NCI-H345 (cell line): ENCODE results near the gene TRIM2.
A peak's percentile ranks its signal among the peaks of the same experiment; 100 is the strongest.

ENCODE experiments used
- DNase-seq: peaks from one replicate; lab custom pipeline; 2025; lab: John Stamatoyannopoulos, UW

TRIM2 gene

DNA sequence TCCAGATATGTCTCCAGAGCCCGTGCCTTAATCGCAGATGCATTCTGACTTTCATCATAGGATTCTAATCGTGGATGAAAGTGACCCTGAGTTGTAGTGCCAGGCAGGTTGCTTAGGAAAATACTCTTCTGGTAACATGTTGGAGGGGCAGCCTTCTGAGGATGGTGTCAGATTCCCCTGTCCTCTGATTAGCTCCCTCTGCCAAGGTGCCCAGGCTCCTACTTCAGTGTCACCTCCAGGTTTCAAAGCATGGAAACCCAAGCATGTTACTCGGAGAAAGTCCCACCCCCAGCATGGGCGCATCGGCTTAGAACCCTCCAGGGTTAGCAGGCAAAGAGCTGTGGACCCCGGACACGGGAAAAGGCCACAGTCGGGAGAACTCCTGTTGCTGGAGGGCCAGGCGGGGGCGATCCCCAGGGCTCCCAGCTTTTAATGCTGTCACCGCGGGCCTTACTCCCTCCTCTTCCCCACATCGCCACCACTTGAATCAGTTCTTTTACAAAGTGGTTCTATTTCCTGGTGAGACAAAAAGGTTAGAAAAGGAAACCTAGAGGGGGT, 44.5 kb downstream of the TRIM2 start:
- peak; percentile 50 for DNase-seq

DNA sequence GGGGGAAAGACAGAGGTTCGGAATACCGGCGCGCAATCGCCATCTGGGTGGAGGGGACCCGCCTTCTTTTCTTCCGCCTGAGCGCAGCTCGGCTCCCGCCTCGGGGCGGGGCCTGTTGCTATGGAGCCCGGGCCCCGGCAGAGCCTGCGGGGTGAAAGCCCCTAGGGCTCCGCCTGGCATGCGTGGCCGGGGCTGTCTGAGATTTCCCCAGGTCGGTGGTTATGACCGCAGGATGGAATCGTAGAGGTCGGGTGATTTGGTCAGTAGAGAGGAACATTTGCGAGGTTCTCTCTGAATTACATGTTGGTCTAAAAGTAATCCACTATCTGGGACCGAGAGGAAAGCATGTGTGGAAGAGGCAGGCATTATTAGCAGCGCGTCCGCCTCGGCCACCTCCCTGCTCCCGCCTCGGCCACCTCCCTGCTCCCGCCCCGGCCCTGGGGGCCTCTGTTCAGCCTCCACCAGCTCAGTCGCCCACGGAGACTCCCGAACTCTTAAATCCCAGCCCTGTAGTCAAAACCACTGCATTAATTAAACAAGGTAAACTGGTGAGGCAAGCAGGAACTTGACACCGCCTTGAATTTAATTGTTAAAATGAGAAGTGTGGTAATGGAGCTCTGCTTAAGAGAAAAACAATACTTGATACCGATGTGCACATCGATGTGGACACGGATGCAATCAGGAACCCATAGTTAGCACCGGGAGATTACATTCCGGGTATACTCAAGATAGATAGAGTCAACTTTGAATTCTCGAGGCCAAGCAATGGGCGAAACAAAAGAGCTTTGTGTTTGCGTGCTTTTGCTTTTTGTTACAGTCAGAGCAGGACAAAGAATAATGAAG, 45.2 kb downstream of the TRIM2 start:
- DNase-seq, result peak; percentile 88

DNA sequence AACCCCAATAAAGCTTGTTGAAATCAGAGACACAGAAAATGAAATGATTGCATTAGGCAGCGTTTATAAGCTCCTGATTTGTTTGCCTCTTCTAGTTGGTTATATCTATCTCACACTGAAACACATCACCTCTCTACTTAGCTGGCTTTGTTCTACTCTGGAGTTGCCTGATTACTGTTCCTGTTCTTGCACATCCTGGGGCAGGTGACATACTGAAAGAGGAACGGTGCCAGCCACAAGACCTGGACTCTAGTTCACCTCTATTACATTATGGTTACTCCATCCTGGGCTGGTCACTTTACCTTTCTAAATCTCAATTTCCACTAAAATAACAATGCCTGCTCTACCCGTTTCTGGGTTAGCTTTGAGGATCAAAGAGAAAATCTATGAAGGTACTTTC, 47.9 kb downstream of the TRIM2 start:
- DNase-seq, result no peak

DNA sequence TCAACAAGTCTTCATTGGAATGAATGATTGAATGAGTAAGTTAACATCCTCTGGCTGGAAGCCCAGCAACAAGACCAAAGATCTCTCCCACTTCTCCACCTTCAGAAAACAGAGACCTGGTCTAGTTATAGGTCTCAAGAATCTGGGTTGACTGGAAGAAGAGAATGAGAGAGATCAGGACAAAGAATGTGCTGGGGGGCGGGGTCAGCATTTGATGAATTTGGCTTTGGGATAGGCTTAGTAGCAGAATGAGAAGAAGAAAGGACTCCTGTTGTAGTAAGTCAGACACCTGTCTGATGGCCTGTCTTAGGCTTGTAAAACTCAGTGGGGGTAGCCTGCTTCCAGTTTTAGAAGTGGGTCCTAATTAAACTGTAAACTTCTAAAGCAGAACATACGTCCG, 51.0 kb downstream of the TRIM2 start:
- no peak for DNase-seq

DNA sequence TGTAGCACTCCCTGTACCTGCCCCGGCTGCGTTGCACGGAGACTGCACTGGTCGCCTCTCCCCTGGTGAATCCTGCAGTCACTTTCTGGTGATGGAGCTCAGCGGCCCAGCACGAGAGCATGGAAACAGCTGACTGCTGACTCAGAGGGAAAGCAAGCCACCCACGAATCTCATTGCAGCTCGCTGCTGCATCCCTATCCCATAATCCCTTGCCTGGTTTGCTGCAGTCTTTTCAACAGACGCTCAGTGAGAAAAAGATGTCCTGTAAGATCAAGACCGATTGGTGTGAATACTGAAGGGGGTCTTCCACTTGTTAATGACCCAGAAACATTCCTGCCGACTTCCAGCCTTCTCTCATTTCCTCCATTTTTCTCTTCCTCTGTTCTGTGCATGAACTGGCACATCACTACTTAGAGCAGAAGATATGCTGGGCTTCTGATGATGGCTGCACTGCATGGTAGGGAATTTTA, 52.9 kb downstream of the TRIM2 start:
- no peak for DNase-seq

DNA sequence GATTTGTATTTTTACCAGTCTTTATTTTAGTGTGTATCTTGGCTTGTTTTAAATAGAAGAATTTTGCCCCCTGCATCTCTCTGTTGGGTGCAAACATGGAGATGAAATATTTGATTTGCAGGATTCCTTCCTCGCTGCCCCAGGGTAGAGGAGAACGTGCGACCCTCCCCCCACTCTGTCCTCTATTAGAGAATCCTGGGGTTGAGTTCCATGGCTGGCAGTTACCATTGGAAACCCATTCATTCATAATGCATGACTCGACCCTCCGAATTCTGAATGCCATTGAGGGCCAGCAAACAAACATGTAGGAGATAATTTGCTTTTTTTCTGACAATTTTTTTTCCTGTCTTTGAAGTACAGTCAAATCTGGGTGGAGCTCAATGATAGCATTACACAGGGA, 53.7 kb downstream of the TRIM2 start:
- no peak for DNase-seq

DNA sequence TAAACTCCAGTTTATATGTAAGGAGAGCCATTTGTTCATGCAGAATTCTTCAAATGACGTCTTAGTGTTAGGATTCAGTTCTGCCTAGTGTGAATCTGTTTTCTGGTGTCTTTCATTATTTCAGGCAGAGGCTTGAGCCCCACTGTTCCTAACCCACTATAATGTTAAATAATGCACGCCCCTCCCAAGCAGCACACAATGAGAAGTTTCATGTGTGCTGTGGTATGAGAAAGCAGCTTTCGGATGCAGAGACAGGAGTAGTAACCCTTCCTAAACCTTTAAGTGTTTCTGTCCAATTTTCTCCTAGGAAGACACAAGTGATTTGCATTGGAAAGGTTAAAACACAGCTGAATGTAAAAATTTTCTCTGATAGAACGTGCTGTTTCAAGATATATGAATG, 54.5 kb downstream of the TRIM2 start:
- DNase-seq, result no peak

DNA sequence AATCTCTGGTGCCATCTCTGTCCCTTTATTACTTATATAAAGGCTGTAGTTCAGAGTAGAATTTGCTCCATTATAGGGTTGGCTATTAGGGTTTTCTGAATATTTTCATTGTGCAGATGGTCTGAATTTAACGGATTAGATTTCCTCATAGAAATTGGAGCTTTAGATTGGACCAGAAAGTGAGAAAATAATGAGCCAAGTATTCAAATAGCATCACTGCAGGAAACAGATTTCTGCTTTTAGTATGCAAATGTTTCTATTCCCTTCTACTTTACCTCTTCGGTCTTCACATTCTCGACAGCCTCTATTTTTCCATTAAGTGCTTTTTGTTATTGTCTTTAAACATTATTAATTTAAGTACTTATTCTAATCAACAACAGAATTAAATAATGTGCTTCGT, 55.4 kb downstream of the TRIM2 start:
- DNase-seq, result no peak

DNA sequence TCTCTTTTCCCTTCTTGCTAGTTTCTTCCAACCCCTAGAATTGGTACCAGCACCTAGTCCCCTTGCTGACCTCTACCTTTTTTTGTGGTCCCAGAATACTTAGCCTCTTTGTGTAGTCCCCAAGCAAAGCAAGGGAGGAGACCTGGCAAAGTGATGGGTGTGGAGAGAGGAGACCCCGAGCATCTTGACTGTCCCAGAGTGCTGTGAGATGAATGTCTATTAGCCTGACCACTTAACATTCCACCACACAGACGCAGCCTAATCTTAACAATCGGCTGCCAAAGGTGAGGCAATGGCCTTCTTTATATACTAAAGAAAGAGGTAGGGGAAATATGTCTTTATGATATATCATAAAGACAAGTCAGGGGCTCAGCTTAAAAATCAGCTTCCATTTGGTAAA, 55.9 kb downstream of the TRIM2 start:
- no peak for DNase-seq

DNA sequence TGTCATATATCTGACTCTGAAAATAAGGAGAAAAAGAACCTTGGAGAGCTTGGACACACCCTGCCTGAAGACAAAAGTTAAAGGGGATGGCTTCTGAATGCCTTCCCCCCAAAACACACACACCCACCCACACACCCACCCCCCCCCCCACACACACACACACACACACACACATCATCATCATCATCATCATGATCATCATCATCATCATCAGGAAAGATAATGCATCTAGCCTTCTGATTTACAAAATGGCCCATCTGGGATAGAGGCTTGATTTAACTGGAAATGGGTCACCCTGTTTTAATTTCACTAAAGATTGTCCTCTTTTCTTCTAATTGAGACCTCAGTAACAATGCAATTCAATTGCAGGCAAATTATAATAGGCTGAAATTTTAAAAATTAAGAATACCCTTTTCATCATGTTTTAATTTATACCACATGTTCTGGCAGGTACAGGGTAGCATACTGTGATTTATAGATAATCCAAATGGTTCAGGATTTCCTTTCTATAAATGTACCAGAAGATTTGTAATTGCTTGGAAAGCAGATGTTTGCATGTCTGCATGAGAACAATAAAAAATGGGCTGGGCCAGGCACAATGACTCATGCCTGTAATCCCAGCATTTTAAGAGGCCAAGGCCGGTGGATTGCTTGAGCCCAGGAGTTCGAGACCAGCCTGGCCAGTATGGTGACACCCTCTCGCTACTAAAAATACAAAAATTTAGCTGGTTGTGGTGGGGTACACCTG, 56.5 kb downstream of the TRIM2 start:
- DNase-seq, result no peak

DNA sequence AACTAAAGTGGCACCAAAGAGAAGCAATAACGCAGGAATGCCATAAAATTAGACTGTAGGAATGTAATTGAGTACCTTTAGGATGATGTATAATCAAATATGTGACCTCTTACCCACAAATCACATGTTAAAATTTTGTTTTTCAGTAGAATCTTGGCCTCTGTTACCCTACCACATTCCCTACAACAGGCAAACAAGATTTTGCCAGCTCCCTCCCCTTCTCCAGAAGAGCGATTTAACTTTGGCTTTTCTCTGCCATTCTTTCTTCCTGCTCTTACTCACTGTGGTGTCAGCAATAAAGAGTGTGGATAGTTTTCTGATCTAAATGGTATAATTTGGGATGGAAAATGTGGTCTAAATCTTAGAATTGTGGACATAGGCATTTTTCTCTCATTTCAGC, 57.2 kb downstream of the TRIM2 start:
- no peak for DNase-seq

DNA sequence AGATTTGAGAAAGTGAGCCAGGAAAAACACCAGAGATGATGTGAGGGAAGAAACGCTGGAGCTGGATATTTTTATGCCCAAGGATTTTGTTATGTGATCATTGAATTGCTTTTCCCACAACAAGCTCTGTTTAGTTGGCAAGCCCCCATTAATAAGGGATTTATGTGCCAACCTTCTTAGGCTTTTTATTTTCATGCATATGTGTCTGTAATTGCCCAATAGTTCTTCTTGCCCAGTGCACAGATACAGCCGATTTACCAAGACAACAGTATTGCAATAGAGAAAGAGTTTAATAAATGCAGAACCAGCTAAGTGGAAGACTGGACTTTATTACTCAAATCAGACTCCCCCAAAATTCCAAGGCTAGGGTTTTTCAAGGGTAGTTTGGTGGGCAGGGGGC, 57.7 kb downstream of the TRIM2 start:
- DNase-seq, result no peak

DNA sequence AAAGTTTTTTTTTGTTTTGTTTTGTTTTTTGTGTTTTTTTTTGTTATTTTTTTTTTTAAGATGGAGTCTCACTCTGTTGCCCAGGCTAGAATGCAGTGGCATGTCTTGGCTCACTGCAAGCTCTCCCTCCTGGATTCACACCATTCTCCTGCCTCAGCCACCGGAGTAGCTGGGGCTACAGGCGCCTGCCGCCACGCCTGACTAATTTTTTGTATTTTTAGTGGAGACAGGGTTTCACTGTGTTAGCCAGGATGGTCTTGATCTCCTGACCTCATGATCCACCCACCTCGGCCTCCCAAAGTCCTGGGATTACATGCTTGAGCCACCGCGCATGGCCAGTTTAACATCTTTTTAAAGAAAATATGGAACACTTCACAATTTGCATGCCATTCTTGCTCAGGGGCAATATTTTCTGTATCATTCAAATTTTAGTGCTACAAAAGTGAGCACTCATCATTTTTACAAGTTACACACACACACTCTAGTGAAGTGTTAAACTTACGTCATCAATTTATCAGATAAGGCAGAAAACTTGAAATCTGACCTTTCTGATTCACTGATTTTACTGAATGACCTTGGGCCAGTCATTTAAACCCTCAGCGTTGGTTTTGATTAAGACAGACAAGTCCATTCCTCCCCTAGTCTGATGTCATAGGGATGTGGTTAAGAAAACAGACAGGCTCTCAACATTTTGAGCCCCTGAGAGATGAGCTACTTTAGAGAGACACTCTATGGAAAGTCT, 61.2 kb downstream of the TRIM2 start:
- DNase-seq, result no peak

DNA sequence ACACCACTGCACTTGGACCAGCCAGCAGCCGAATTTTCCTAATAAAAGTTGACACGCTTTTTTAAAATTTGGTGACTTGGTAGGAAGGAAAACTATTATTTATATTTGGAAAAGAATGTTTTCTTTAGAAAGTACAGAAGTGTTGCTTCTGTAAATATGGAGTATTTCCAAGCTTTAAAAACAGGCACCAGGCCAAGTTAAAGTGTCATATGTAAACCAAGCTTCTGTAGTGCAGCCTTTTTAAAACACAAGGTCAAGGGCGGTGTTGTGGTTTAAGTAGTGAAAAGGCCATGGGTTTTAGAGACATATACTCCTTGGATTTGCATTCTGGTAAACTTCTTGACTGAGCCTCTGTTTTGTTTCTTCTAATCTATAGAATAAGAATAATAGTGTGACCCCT, 62.7 kb downstream of the TRIM2 start:
- peak; percentile 3 for DNase-seq

DNA sequence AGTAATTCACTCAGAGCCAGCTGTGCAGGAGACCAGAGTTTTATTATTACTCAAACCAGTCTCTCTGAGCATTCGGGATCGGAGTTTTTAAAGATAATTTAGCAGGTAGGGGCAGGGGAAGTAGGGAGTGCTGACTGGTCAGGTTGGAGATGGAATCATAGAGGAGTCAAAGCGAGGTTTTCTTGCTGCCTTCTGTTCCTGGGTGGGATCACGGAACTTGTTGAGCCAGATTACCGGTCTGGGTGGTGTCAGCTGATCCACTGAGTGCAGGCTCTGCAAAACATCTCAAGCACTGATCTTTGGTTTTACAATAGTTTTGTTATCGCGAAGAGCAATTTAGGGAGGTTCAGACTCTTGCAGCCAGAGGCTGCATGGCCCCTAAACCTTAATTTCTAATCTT, 63.6 kb downstream of the TRIM2 start:
- DNase-seq, result no peak

DNA sequence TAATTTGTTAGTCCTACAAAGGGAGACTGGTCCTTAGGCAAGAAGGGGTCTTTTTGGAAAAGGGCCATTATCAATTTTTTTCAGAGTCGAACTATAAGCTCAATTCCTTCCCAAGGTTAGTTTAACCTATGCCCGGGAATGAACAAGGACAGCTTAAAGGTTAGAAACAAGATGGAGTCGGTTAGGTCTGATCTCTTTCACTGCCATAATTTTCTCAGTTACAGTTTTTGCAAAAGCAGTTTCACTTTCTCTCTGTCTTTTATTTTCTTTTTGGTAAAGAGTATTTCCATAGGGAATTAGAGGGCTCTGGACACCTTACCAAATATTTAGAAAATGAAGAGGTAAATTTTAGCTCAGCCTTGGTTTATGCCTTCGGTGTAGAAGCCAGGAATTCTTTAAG, 64.1 kb downstream of the TRIM2 start:
- DNase-seq, result no peak

DNA sequence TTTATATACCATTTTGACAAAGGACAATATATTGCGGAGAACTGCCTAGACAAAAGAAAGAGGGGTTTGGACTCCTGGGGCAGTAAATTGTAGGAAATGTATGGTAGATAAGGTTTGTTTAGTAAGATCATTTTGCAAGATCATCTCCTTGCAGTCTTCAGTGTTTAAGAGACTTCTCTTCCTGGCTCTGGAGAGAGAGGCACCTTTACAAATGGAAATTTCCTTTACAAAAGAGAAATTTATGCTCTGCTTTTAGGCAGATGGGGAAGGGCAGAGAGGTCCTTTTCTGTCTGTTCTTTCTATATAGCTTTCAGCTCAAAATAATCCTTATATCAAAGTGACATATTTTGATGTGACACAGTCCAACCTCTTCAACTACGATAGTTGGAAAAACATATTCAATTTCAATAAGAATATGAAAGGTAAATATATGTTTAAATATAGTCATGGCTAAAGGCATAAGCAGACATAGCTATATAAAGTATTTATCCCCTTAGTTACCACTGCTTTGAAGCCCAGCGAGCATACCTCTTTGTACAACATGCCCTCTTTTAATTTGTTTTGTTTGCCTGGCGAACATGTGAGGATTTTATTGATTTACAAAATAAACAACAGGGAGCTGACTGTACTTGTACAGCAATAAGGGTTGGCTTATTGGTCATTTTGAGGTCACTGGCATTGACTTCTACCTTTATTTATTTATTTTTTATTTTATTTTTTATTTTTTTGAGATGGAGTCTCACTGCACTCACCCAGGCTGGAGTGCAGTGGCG, 65.2 kb downstream of the TRIM2 start:
- DNase-seq, result peak; percentile 11

DNA sequence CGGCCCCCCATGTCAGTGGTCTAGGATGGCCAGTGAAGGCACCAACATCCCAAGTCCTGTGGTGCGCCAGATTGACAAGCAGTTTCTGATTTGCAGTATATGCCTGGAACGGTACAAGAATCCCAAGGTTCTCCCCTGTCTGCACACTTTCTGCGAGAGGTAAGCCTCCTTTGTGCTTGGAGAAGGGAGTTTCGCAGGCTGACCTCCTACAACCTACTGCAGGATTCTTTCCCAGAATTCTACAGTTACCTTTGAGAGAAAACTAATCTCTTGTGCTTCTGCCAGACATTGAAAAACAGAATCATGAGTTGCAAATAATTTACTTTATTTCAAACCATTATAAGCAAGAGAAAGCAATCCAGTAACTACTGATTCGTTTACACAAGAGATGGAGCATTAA, 66.1 kb downstream of the TRIM2 start:
- no peak for DNase-seq

DNA sequence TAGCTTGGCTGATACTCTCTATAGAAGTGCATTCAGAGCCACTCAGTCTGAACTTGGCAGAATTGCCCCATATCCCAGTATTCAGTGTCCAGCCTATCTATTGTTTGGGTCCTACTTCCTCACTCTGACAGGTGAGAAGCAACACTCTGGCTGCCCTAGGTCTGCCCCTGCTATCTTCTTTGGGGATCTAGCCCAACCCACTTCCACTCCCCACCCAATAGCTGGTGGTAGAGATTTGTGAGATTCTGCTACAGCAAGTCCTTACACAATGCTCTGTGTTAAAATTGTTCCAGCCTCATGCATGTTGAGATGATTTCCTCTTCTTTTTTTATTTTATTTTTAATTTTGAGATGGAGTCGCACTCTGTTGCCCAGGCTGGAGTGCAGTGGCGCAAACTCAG, 67.6 kb downstream of the TRIM2 start:
- DNase-seq, result no peak

DNA sequence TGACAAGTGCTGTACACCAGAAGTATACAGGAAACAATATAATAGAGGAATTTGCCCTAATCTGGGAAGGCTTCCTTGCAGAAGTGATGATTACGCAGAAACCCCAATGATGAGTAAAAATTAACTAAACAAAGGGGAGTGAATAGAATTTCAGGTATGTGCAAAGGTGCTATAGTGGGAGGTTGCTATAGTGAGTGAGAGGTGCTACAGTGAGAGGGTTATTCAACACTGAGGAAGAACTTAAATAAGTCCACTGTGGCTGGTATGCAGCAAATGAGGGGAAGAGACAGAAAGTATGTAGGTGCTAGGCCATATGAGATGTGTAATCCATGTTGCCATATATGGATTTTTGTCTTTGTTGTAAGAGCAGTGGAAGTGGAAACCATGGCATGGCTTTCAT, 69.5 kb downstream of the TRIM2 start:
- no peak for DNase-seq

DNA sequence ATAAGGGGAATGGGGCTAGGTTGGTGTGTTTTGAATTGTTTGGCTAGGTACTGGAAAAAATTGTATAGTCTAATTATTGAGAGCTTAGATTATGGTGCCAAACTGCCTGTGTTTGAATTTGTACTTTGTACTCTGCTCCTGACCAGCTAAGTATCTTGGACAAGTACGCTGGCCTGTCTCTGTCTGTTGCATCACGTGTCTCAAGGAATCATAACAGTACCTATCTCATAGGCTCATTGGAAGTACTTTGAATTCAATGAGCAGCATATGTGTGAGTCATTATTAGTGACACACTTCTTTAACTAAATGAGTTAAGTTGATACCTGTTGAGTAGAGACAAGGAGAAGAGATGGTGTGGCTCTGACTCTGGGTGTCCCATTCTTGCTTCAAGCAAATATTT, 70.7 kb downstream of the TRIM2 start:
- no peak for DNase-seq
